Fibroblast of the conjunctiva (primary cell): ENCODE results near the gene RIPK4.
"Not testable (repeated sequence)": the region's sequence is repeated elsewhere in the genome, so short reads cannot be mapped to it uniquely, and the experiment has no call there.

Experiments used
- DNase-seq: peaks from one replicate; pipeline ENCODE4 v3.0.0-alpha.2; 2010; ENCODE audit warnings: low read depth

The RIPK4 gene

GRCh38 chr21:41737651-41738324 is 29.1 kb downstream of the RIPK4 start:
- no peak for DNase-seq

- no peak for DNase-seq
Observed at GRCh38 chr21:41736423-41736822, 30.4 kb downstream of the RIPK4 start.

- DNase-seq = no peak
Observed at GRCh38 chr21:41733951-41734689, 32.7 kb downstream of the RIPK4 start.

- no peak for DNase-seq
Observed at GRCh38 chr21:41731081-41731480, 35.8 kb downstream of the RIPK4 start.

GRCh38 chr21:41730367-41730765 is 36.5 kb downstream of the RIPK4 start:
- no peak for DNase-seq

GRCh38 chr21:41729701-41730366 is 37.0 kb downstream of the RIPK4 start:
- DNase-seq = no peak

- DNase-seq = no peak
Observed at GRCh38 chr21:41727784-41728763, 38.8 kb downstream of the RIPK4 start.

- DNase-seq = peak; percentile 12
Observed at GRCh38 chr21:41726970-41727783, 39.7 kb downstream of the RIPK4 start.

- no peak for DNase-seq
Observed at GRCh38 chr21:41726630-41726969, 40.3 kb downstream of the RIPK4 start.

GRCh38 chr21:41726058-41726558 is 40.7 kb downstream of the RIPK4 start:
- no peak for DNase-seq

GRCh38 chr21:41725421-41726031 is 41.3 kb downstream of the RIPK4 start:
- no peak for DNase-seq

- DNase-seq = not testable (repeated sequence)
Observed at GRCh38 chr21:41723835-41724234, 43.0 kb downstream of the RIPK4 start.

GRCh38 chr21:41722052-41723018 is 44.5 kb downstream of the RIPK4 start:
- DNase-seq = no peak

GRCh38 chr21:41720250-41720649 is 46.6 kb downstream of the RIPK4 start:
- no peak for DNase-seq

GRCh38 chr21:41719691-41720090 is 47.2 kb downstream of the RIPK4 start:
- no peak for DNase-seq

- DNase-seq = no peak
Observed at GRCh38 chr21:41717573-41718330, 49.1 kb downstream of the RIPK4 start.

- no peak for DNase-seq
Observed at GRCh38 chr21:41716751-41717150, 50.1 kb downstream of the RIPK4 start.

GRCh38 chr21:41715649-41716281 is 51.1 kb downstream of the RIPK4 start:
- no peak for DNase-seq
